Measurements from ENCODE around the gene CLIC4.
"Not testable (repeated sequence)": the region's sequence is repeated elsewhere in the genome, so short reads cannot be mapped to it uniquely, and the experiment has no call there.

The CLIC4 gene

GRCh38 chr1:24722073-24723035 lies 22.9 kb upstream of the CLIC4 start:
- H3K9me3 ChIP-seq (ENCODE audit: control insufficient read depth, low read length); H3K4me3 ChIP-seq (ENCODE audit: low read length); DNase-seq (ENCODE audit: low read depth); H3K36me3 ChIP-seq (ENCODE audit: control insufficient read depth, insufficient read depth, low read length, severe bottlenecking); H3K9ac ChIP-seq (ENCODE audit: low read length); H3K27me3 ChIP-seq (replicated peaks; ENCODE audit: control insufficient read depth, insufficient read depth, low read length): not testable (repeated sequence)
- H3K4me1 ChIP-seq (ENCODE audit: control insufficient read depth, insufficient read depth, low read length), result peaks cover 33% of the 10 kb centered on the region

DNA sequence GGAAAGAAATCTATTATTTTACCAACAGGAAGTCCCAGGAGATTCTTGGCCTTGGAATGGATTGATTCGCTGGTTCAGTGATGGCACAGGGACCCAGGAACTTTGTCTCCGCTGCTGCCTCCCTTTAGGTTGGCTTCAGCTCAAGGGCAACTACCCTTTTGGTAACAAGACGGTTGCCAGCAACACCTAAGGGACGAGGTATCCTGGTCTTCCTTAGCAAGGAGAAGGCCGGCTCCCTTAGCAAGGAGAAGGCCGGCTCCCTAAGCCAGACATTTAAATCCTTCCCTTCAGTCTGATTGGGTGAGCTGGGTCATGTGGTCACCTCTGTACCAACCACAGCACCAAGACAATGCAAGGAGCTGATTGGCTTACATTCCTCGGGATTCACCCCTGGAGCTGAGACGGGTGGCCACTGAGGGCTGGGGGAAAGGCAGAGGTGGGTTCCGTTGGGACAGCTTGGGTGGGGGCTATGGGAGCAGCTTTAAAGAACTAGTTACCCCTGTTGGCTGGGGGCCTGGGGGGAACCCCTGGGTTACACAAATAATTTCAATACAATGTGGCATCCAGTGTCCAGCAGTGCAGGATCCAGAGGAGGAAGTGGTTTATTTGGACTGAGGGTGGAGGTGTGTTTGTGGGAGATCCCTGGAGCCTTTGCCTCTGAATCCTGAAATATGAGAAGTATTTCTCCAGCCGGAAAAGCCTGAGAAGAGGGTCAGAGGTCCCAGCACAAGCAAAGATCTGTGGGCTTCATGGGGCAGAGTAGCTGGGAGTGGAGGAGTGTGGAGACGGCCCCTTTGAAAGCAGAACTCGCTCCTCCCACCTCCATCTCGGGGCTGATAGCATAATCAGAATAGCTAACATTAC lies 20.7 kb upstream of the CLIC4 start:
- peak; percentile 49 for DNase-seq (ENCODE audit: low read depth)
- Histone ChIP-seq H3K9ac (ENCODE audit: low read length) (peak overlapping the region; percentile 25), H3K27me3 (replicated peaks; ENCODE audit: control insufficient read depth, insufficient read depth, low read length) (no peaks in the 10 kb centered on the region), H3K4me3 (ENCODE audit: low read length) (no peak overlapping the region), H3K9me3 (ENCODE audit: control insufficient read depth, low read length) (no peaks in the 10 kb centered on the region), H3K36me3 (ENCODE audit: control insufficient read depth, insufficient read depth, low read length, severe bottlenecking) (no peaks in the 10 kb centered on the region), H3K4me1 (ENCODE audit: control insufficient read depth, insufficient read depth, low read length) (peaks cover 29% of the 10 kb centered on the region)

DNA sequence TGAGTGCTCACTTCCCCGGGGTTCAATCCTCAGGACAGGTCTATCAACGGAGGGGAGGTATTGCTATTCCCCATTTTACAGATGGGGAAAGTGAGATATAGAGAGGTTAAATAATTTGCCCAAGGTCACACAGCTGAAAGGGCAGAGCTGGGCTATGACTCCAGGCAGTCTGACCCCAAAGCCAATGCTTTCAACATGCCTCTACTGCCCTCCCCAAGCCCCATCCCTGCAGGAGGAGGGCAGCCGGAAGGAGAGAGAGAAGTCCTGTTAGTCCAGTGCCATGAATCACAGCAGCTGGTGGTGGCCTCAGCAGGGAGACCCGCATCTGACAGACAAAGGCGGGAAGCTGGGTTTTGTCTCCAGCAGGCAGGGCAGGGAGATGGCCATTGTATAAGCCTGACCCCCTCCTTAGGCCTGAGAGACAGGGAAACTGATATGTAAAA lies 20.0 kb upstream of the CLIC4 start:
- DNase-seq (ENCODE audit: low read depth), result no peak
- Histone ChIP-seq H3K4me3 (ENCODE audit: low read length) (no peak overlapping the region), H3K4me1 (ENCODE audit: control insufficient read depth, insufficient read depth, low read length) (peaks cover 23% of the 10 kb centered on the region), H3K9me3 (ENCODE audit: control insufficient read depth, low read length) (no peaks in the 10 kb centered on the region), H3K27me3 (replicated peaks; ENCODE audit: control insufficient read depth, insufficient read depth, low read length) (no peaks in the 10 kb centered on the region), H3K9ac (ENCODE audit: low read length) (peak overlapping the region; percentile 25), H3K36me3 (ENCODE audit: control insufficient read depth, insufficient read depth, low read length, severe bottlenecking) (no peaks in the 10 kb centered on the region)

- no peak for DNase-seq (ENCODE audit: low read depth)
- H3K36me3 ChIP-seq (ENCODE audit: control insufficient read depth, insufficient read depth, low read length, severe bottlenecking), result no peaks in the 10 kb centered on the region
Observed at GRCh38 chr1:24726741-24727140, 18.5 kb upstream of the CLIC4 start.

DNA sequence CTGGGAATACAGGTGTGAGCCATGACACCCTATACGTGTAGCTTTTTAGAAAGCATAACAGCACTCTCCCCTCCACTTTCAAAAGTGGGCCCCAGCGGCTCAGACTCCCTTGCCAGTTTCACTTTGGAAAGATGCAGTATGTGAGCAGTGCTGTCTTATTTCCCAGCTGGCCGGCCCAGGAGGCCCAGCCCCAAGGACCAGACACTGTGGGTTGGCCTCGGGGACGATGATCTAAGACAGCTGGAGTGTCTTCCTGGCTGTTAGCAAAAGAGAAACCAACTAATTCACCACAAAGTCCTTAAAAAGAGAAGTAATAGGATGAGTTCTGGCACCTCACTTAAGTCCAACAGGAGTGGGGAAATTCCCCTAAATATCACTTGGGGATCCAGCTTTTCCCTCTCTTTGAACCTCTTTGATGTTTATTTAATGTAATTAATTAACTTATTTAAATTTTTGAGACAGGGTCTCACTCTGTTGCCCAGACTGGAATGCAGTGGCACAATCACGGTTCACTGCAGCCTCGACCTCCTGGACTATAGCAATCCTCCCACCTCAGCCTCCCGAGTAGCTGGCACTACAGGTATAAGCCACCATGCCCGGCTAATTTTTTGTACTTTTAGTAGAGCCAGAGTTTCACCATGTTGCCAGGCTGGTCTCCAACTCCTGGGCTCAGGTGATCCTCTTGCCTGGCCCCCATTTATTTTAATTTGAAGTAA lies 17.6 kb upstream of the CLIC4 start:
- H3K4me1 ChIP-seq (ENCODE audit: control insufficient read depth, insufficient read depth, low read length), result peaks cover 26% of the 10 kb centered on the region
- no peaks in the 10 kb centered on the region for H3K9me3 ChIP-seq (ENCODE audit: control insufficient read depth, low read length)
- peak; percentile 93 for DNase-seq (ENCODE audit: low read depth)
- peak overlapping the region; percentile 56 for H3K4me3 ChIP-seq (ENCODE audit: low read length)
- H3K27me3 ChIP-seq (replicated peaks; ENCODE audit: control insufficient read depth, insufficient read depth, low read length), result no peaks in the 10 kb centered on the region
- H3K36me3 ChIP-seq (ENCODE audit: control insufficient read depth, insufficient read depth, low read length, severe bottlenecking), result no peaks in the 10 kb centered on the region
- H3K9ac ChIP-seq (ENCODE audit: low read length), result peak overlapping the region; percentile 59

More at GRCh38 chr1:24726741-24727140, 18.5 kb upstream of the CLIC4 start:
- Histone ChIP-seq H3K9me3 (ENCODE audit: control insufficient read depth, low read length) (no peaks in the 10 kb centered on the region), H3K9ac (ENCODE audit: low read length) (no peak overlapping the region), H3K4me3 (ENCODE audit: low read length) (no peak overlapping the region), H3K27me3 (replicated peaks; ENCODE audit: control insufficient read depth, insufficient read depth, low read length) (no peaks in the 10 kb centered on the region), H3K4me1 (ENCODE audit: control insufficient read depth, insufficient read depth, low read length) (peaks cover 22% of the 10 kb centered on the region)

DNA sequence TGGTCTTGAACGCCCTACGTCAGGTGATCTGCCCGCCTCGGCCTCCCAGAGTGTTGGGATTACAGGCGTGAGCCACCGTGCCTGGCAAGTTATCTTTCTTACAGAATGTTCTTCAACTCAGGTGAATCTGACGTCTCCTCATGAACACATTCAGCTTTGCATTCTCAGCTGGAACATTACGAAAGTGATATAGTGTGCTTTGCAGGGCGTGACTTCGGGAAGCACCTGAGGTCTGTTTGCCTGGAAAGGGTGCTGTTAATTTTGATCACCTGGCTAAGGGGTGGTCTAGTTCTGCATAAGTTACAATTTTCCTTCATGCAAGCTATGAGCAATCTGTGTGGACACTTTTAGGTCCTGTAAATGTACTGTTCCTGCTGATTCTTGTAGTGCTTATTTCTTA lies 16.3 kb upstream of the CLIC4 start:
- DNase-seq (ENCODE audit: low read depth), result no peak
- no peaks in the 10 kb centered on the region for H3K27me3 ChIP-seq (replicated peaks; ENCODE audit: control insufficient read depth, insufficient read depth, low read length)
- H3K9me3 ChIP-seq (ENCODE audit: control insufficient read depth, low read length), result no peaks in the 10 kb centered on the region
- no peak overlapping the region for H3K9ac ChIP-seq (ENCODE audit: low read length)
- no peaks in the 10 kb centered on the region for H3K36me3 ChIP-seq (ENCODE audit: control insufficient read depth, insufficient read depth, low read length, severe bottlenecking)
- H3K4me1 ChIP-seq (ENCODE audit: control insufficient read depth, insufficient read depth, low read length), result peaks cover 27% of the 10 kb centered on the region
- no peak overlapping the region for H3K4me3 ChIP-seq (ENCODE audit: low read length)

DNA sequence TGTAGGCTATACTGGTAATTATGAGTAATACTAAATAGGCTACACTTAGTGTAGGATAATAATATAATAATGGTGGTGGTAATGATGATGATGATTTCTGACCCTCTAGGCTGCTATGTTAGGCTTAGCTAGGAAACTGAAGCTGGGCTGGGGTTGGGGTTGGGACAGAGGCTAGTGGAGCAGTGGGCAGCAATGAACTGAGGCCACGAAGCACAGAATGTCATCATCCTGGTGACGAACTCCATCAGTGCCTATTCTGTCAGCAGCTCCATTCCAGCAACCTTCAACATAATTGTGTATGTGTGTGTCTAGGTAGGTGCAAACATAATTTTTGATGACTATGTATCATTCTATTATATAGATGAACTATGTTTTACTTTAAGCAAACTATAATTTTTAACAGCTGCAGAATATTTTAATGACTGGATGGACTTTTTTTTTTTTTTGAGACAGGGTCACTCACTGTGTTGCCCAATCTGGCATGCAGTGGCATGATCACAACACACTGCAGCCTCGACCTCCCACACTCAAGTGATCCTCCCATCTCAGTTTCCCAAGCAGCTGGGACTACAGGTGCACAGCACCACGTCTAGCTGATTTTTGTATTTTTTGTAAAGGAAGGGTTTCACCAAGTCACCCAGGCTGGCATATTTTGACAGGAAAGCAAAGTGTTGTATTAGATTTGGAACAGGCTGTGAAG lies 12.9 kb upstream of the CLIC4 start:
- H3K9ac ChIP-seq (ENCODE audit: low read length), result no peak overlapping the region
- H3K27me3 ChIP-seq (replicated peaks; ENCODE audit: control insufficient read depth, insufficient read depth, low read length), result no peaks in the 10 kb centered on the region
- H3K4me3 ChIP-seq (ENCODE audit: low read length), result no peak overlapping the region
- DNase-seq (ENCODE audit: low read depth), result no peak
- no peaks in the 10 kb centered on the region for H3K9me3 ChIP-seq (ENCODE audit: control insufficient read depth, low read length)
- peaks cover 29% of the 10 kb centered on the region for H3K4me1 ChIP-seq (ENCODE audit: control insufficient read depth, insufficient read depth, low read length)
- H3K36me3 ChIP-seq (ENCODE audit: control insufficient read depth, insufficient read depth, low read length, severe bottlenecking), result no peaks in the 10 kb centered on the region

GRCh38 chr1:24733342-24733741 lies 11.9 kb upstream of the CLIC4 start:
- H3K36me3 ChIP-seq (ENCODE audit: control insufficient read depth, insufficient read depth, low read length, severe bottlenecking); DNase-seq (ENCODE audit: low read depth): not testable (repeated sequence)

GRCh38 chr1:24735156-24735508 lies 10.1 kb upstream of the CLIC4 start:
- DNase-seq (ENCODE audit: low read depth), result peak; percentile 33
- H3K27me3 ChIP-seq (replicated peaks; ENCODE audit: control insufficient read depth, insufficient read depth, low read length), result no peaks in the 10 kb centered on the region
- peak overlapping the region; percentile 41 for H3K4me3 ChIP-seq (ENCODE audit: low read length)
- H3K36me3 ChIP-seq (ENCODE audit: control insufficient read depth, insufficient read depth, low read length, severe bottlenecking), result no peaks in the 10 kb centered on the region
- no peaks in the 10 kb centered on the region for H3K9me3 ChIP-seq (ENCODE audit: control insufficient read depth, low read length)
- H3K4me1 ChIP-seq (ENCODE audit: control insufficient read depth, insufficient read depth, low read length), result peaks cover 22% of the 10 kb centered on the region
- peak overlapping the region; percentile 58 for H3K9ac ChIP-seq (ENCODE audit: low read length)

More at GRCh38 chr1:24733342-24733741, 11.9 kb upstream of the CLIC4 start:
- H3K27me3 ChIP-seq (replicated peaks; ENCODE audit: control insufficient read depth, insufficient read depth, low read length); H3K9me3 ChIP-seq (ENCODE audit: control insufficient read depth, low read length); H3K4me3 ChIP-seq (ENCODE audit: low read length); H3K9ac ChIP-seq (ENCODE audit: low read length): not testable (repeated sequence)
- H3K4me1 ChIP-seq (ENCODE audit: control insufficient read depth, insufficient read depth, low read length), result peaks cover 22% of the 10 kb centered on the region

- Histone ChIP-seq H3K4me1 (ENCODE audit: control insufficient read depth, insufficient read depth, low read length) (peaks cover 22% of the 10 kb centered on the region), H3K9ac (ENCODE audit: low read length) (peak overlapping the region; percentile 58), H3K36me3 (ENCODE audit: control insufficient read depth, insufficient read depth, low read length, severe bottlenecking) (no peaks in the 10 kb centered on the region), H3K9me3 (ENCODE audit: control insufficient read depth, low read length) (no peaks in the 10 kb centered on the region), H3K27me3 (replicated peaks; ENCODE audit: control insufficient read depth, insufficient read depth, low read length) (no peaks in the 10 kb centered on the region), H3K4me3 (ENCODE audit: low read length) (peak overlapping the region; percentile 73)
- peak; percentile 56 for DNase-seq (ENCODE audit: low read depth)
Observed at GRCh38 chr1:24735509-24736375, 9.5 kb upstream of the CLIC4 start.

All from adipocyte (in vitro differentiated cells).